ENCODE data around the gene XK.

DNA sequence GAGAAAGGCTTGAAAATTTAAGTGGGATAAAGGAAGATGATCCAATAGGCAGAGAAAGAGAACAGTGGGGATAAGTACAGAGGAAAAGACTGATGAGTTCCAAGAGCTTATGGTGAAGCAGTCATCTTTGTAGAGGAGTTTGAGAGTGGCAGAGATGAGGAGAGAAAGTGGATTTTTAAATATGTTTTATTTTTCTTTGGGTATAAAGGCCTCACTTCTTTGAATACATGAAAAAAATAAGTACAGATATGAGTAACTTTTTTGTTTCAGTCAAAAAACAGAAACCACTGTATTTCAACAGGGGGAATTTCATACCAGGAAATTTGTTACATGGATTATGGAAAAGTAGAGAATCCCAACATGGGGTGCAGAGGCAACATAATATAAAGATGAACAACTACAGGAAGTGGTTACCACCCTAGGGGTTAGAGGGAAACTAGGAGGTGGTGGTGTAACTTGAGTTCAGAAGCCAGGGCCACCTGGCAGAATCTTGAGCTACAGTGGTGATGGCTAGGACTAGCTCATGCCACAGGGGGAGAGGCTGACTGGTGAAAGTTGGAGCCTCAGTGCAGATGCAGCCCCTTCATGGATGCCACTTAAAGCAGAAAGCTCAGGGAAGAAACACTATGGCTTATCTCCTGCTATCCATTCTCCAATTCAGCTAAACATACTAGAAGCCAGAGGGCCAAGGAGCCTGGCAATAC lies 90.8 kb downstream of the XK start:
- TF ChIP-seq, protein P1, sequence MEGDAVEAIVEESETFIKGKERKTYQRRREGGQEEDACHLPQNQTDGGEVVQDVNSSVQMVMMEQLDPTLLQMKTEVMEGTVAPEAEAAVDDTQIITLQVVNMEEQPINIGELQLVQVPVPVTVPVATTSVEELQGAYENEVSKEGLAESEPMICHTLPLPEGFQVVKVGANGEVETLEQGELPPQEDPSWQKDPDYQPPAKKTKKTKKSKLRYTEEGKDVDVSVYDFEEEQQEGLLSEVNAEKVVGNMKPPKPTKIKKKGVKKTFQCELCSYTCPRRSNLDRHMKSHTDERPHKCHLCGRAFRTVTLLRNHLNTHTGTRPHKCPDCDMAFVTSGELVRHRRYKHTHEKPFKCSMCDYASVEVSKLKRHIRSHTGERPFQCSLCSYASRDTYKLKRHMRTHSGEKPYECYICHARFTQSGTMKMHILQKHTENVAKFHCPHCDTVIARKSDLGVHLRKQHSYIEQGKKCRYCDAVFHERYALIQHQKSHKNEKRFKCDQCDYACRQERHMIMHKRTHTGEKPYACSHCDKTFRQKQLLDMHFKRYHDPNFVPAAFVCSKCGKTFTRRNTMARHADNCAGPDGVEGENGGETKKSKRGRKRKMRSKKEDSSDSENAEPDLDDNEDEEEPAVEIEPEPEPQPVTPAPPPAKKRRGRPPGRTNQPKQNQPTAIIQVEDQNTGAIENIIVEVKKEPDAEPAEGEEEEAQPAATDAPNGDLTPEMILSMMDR (conservative IDR thresholded peaks at IDR 0.05; ENCODE audit: low read length): no peak
- TF ChIP-seq EZH2phosphoT487 (IDR thresholded peaks at IDR 0.05; ENCODE audit: borderline replicate concordance): no peak

All from Loucy (cell line).